HepG2 (cell line): Measurements from ENCODE around the gene CDA. TPM values are rescaled to one million over a fixed set of nuclear protein-coding genes. Genes with fewer than 3 reads are reported as not detected.

Experiments used
- AHDC1 ChIP-seq: sonication (generic); formaldehyde crosslinking; IDR thresholded peaks from 2 replicates; pipeline ENCODE4 v1.5.1; 2020; ENCODE audit warnings: mild to moderate bottlenecking, missing genetic modification reagents, borderline replicate concordance
- AHR ChIP-seq: IDR thresholded peaks from 2 replicates; pipeline ENCODE4 v1.6.1; 2018; ENCODE audit warnings: missing genetic modification reagents, missing compliant biosample characterization
- CBFB ChIP-seq: sonication (generic); formaldehyde crosslinking; IDR thresholded peaks from 2 replicates; pipeline ENCODE4 v1.4.0; 2020; ENCODE audit warnings: missing genetic modification reagents
- FOXK1 ChIP-seq: sonication (generic); formaldehyde crosslinking; IDR thresholded peaks from 2 replicates; pipeline ENCODE4 v1.4.0; 2020; ENCODE audit warnings: low read depth, missing genetic modification reagents, borderline replicate concordance
- HNRNPH1 ChIP-seq: fragments of 200-400 bp; formaldehyde crosslinking; optimal IDR thresholded peaks from 2 replicates; pipeline ENCODE3; 2017; ENCODE audit warnings: mild to moderate bottlenecking, low read depth, low read length
- HNRNPUL1 ChIP-seq: fragments of 200-400 bp; formaldehyde crosslinking; IDR thresholded peaks from 2 replicates; pipeline ENCODE4 v1.6.1; 2017; ENCODE audit warnings: low read depth, mild to moderate bottlenecking, low read length, moderate library complexity
- KMT2A ChIP-seq: sonication (generic); formaldehyde crosslinking; IDR thresholded peaks from 2 replicates; pipeline ENCODE4 v1.4.0; 2020; ENCODE audit warnings: missing genetic modification reagents
- NFYB ChIP-seq: sonication (generic); formaldehyde crosslinking; IDR thresholded peaks from 2 replicates; pipeline ENCODE4 v1.4.0; 2020; ENCODE audit warnings: missing genetic modification reagents
- RFX3 ChIP-seq: IDR thresholded peaks from 2 replicates; pipeline ENCODE4 v1.6.1; 2016; ENCODE audit warnings: missing biosample characterization, missing genetic modification reagents
- RXRB ChIP-seq: IDR thresholded peaks from 2 replicates; pipeline ENCODE4 v1.6.1; 2016; ENCODE audit warnings: borderline replicate concordance, missing genetic modification reagents, missing compliant biosample characterization
- SAFB2 ChIP-seq: sonication (generic); formaldehyde crosslinking; IDR thresholded peaks from 2 replicates; pipeline ENCODE4 v1.5.1; 2020; ENCODE audit warnings: missing genetic modification reagents, low read depth, mild to moderate bottlenecking, borderline replicate concordance
- SKIL ChIP-seq: sonication (generic); formaldehyde crosslinking; IDR thresholded peaks from 2 replicates; pipeline ENCODE4 v1.8.0; 2022; ENCODE audit warnings: missing genetic modification reagents, mild to moderate bottlenecking, moderate library complexity, borderline replicate concordance
- SRSF1 ChIP-seq: fragments of 200-400 bp; formaldehyde crosslinking; optimal IDR thresholded peaks from 2 replicates; pipeline ENCODE3; 2017; ENCODE audit warnings: mild to moderate bottlenecking, low read depth, low read length, moderate library complexity
- THAP8 ChIP-seq: sonication (generic); formaldehyde crosslinking; IDR thresholded peaks from 2 replicates; pipeline ENCODE4 v1.5.1; 2020; ENCODE audit warnings: missing genetic modification reagents, mild to moderate bottlenecking, borderline replicate concordance
- ZC3H4 ChIP-seq: sonication (generic); formaldehyde crosslinking; IDR thresholded peaks from 2 replicates; pipeline ENCODE4 v1.4.0; 2020; ENCODE audit warnings: missing genetic modification reagents, borderline replicate concordance
- ZFY ChIP-seq: sonication (generic); formaldehyde crosslinking; IDR thresholded peaks from 2 replicates; pipeline ENCODE4 v1.4.0; 2020; ENCODE audit warnings: missing genetic modification reagents
- ZNF720 ChIP-seq: sonication (generic); formaldehyde crosslinking; IDR thresholded peaks from 2 replicates; pipeline ENCODE4 v1.4.0; 2020; ENCODE audit warnings: missing genetic modification reagents
- ZNF800 ChIP-seq: sonication (generic); formaldehyde crosslinking; IDR thresholded peaks from 2 replicates; pipeline ENCODE4 v1.4.0; 2020; ENCODE audit warnings: missing genetic modification reagents
- ZNF841 ChIP-seq: sonication (generic); formaldehyde crosslinking; IDR thresholded peaks from 2 replicates; pipeline ENCODE4 v1.8.1; 2023; ENCODE audit warnings: missing genetic modification reagents, borderline replicate concordance
- polyA plus RNA-seq, 8 experiments: library from polyadenylated mRNA; depleted of rRNA in 3 of 8; stranded (reverse) in 7 of 8; unstranded in 1 of 8; fragments of >200 nt; fragmentation: Illumina TruSeq in 4 of 8; extraction: Trizol in 4 of 8; gene quantifications; 2 replicates each; pipeline versions ENCODE4 v1.2.1 to v1.2.3, GENCODE V29; 2011 to 2016; ENCODE audit warnings: low read depth in 4 of 8, missing spikeins in 1 of 8, mixed read lengths in 1 of 8; ENCODE audit not compliant: insufficient read depth in 1 of 8
- total RNA-seq, 5 experiments: library from RNA; depleted of rRNA; stranded (reverse); fragments of >200 nt; fragmentation: Illumina TruSeq; extraction: Trizol; gene quantifications; 2 replicates each; pipeline ENCODE4 v1.2.3, GENCODE V29; 2016; ENCODE audit warnings: low read depth in 1 of 5

Gene CDA
- total and polyA plus RNA-seq, 2 of the 13 experiments (the other 11 are each of a cell fraction or from before 2014, with no cell fraction given), result 0.66 to 2.1 TPM

- no peak; the same call in 1 of the 2 replicates for TF ChIP-seq ZNF800 (CRISPR knock-in tag)
- TF ChIP-seq HNRNPUL1, result no peak
- peak; percentile 87 for TF ChIP-seq ZFY (CRISPR knock-in tag)
- no peak for TF ChIP-seq CBFB (CRISPR knock-in tag)
- 0 out of 2 replicates have a peak, but pooled peaks have one; percentile 7 for TF ChIP-seq SKIL (CRISPR knock-in tag)
- no peak for TF ChIP-seq HNRNPH1
- no peak; the same call in 1 of the 2 replicates for TF ChIP-seq NFYB (CRISPR knock-in tag)
- TF ChIP-seq ZC3H4, result no peak
- TF ChIP-seq FOXK1 (CRISPR knock-in tag), result peak; percentile 16; the same call in 1 of the 2 replicates
- TF ChIP-seq ZNF720 (CRISPR knock-in tag), result no peak
- TF ChIP-seq RFX3 (CRISPR knock-in tag), result no peak
- TF ChIP-seq KMT2A, result no peak
- 0 out of 2 replicates have a peak, but pooled peaks have one; percentile 72 for TF ChIP-seq THAP8 (CRISPR knock-in tag)
- TF ChIP-seq RXRB, result peak; percentile 28; the same call in 1 of the 2 replicates
- no peak for TF ChIP-seq ZNF841
- TF ChIP-seq SAFB2 (CRISPR knock-in tag), result no peak; the same call in 1 of the 2 replicates
- no peak for TF ChIP-seq AHR (CRISPR knock-in tag)
- peak; percentile 74 for TF ChIP-seq SRSF1
- TF ChIP-seq AHDC1 (CRISPR knock-in tag), result no peak
These were observed 36.8 kb upstream of the CDA start, which contains the start of gene FAM43B (continued) for GRCh38 chr1:20551945-20552727.
